ENCODE measurements around the gene MAPK4.

The MAPK4 gene

GRCh38 chr18:50696929-50697328, 137.0 kb downstream of the MAPK4 start:
- Histone ChIP-seq H3K79me2 (ENCODE audit: insufficient read depth, low read length) (no peaks in the 10 kb centered on the region), H2AFZ (ENCODE audit: low read depth, low read length, severe bottlenecking) (no peak overlapping the region), H3K9me3 (ENCODE audit: insufficient read depth, low read length) (no peaks in the 10 kb centered on the region), H3K9me2 (replicated peaks; ENCODE audit: insufficient read depth, low read length) (no peaks in the 10 kb centered on the region), H3K9ac (ENCODE audit: low read length) (no peak overlapping the region), H3K4me3 (ENCODE audit: insufficient read depth, low read length, poor library complexity, severe bottlenecking) (no peak overlapping the region), H3K27ac (ENCODE audit: low read depth, low read length) (no peak overlapping the region), H3K27me3 (ENCODE audit: low read length) (no peaks in the 10 kb centered on the region), H3K4me2 (ENCODE audit: low read depth, low read length, poor library complexity, severe bottlenecking) (no peak overlapping the region), H4K20me1 (ENCODE audit: low read depth, low read length) (no peaks in the 10 kb centered on the region), H3F3A (ENCODE audit: insufficient read depth) (no peaks in the 10 kb centered on the region), H3K36me3 (ENCODE audit: low read length) (no peaks in the 10 kb centered on the region)
- TF ChIP-seq CTCF (IDR thresholded peaks at IDR 0.05; ENCODE audit: insufficient read depth, low read length, poor library complexity, severe bottlenecking) (no peak), EZH2phosphoT487 (conservative IDR thresholded peaks at IDR 0.05; ENCODE audit: low read length) (no peak)

GRCh38 chr18:50697509-50697908, 137.6 kb downstream of the MAPK4 start:
- H3K27ac ChIP-seq (ENCODE audit: low read depth, low read length): no peak overlapping the region
- H2AFZ ChIP-seq (ENCODE audit: low read depth, low read length, severe bottlenecking): no peak overlapping the region
- no peak for TF ChIP-seq EZH2phosphoT487 (conservative IDR thresholded peaks at IDR 0.05; ENCODE audit: low read length)
- TF ChIP-seq CTCF (IDR thresholded peaks at IDR 0.05; ENCODE audit: insufficient read depth, low read length, poor library complexity, severe bottlenecking): no peak
- H3K27me3 ChIP-seq (ENCODE audit: low read length): no peaks in the 10 kb centered on the region
- no peaks in the 10 kb centered on the region for H3F3A ChIP-seq (ENCODE audit: insufficient read depth)
- H3K9me2 ChIP-seq (replicated peaks; ENCODE audit: insufficient read depth, low read length): no peaks in the 10 kb centered on the region
- no peak overlapping the region for H3K9ac ChIP-seq (ENCODE audit: low read length)
- no peak overlapping the region for H3K4me3 ChIP-seq (ENCODE audit: insufficient read depth, low read length, poor library complexity, severe bottlenecking)
- no peaks in the 10 kb centered on the region for H3K79me2 ChIP-seq (ENCODE audit: insufficient read depth, low read length)
- H3K9me3 ChIP-seq (ENCODE audit: insufficient read depth, low read length): no peaks in the 10 kb centered on the region
- H4K20me1 ChIP-seq (ENCODE audit: low read depth, low read length): no peaks in the 10 kb centered on the region
- no peaks in the 10 kb centered on the region for H3K36me3 ChIP-seq (ENCODE audit: low read length)
- no peak overlapping the region for H3K4me2 ChIP-seq (ENCODE audit: low read depth, low read length, poor library complexity, severe bottlenecking)

GRCh38 chr18:50700245-50701165, 140.6 kb downstream of the MAPK4 start:
- no peaks in the 10 kb centered on the region for H3K27me3 ChIP-seq (ENCODE audit: low read length)
- no peak overlapping the region for H3K4me3 ChIP-seq (ENCODE audit: insufficient read depth, low read length, poor library complexity, severe bottlenecking)
- no peaks in the 10 kb centered on the region for H3F3A ChIP-seq (ENCODE audit: insufficient read depth)
- H4K20me1 ChIP-seq (ENCODE audit: low read depth, low read length): no peaks in the 10 kb centered on the region
- no peaks in the 10 kb centered on the region for H3K79me2 ChIP-seq (ENCODE audit: insufficient read depth, low read length)
- no peak overlapping the region for H2AFZ ChIP-seq (ENCODE audit: low read depth, low read length, severe bottlenecking)
- H3K9me2 ChIP-seq (replicated peaks; ENCODE audit: insufficient read depth, low read length): no peaks in the 10 kb centered on the region
- no peak overlapping the region for H3K4me2 ChIP-seq (ENCODE audit: low read depth, low read length, poor library complexity, severe bottlenecking)
- H3K27ac ChIP-seq (ENCODE audit: low read depth, low read length): no peak overlapping the region
- TF ChIP-seq EZH2phosphoT487 (conservative IDR thresholded peaks at IDR 0.05; ENCODE audit: low read length): no peak
- no peaks in the 10 kb centered on the region for H3K9me3 ChIP-seq (ENCODE audit: insufficient read depth, low read length)
- no peak overlapping the region for H3K9ac ChIP-seq (ENCODE audit: low read length)
- H3K36me3 ChIP-seq (ENCODE audit: low read length): no peaks in the 10 kb centered on the region

- Histone ChIP-seq H3K79me2 (ENCODE audit: insufficient read depth, low read length) (no peaks in the 10 kb centered on the region), H3K4me2 (ENCODE audit: low read depth, low read length, poor library complexity, severe bottlenecking) (no peak overlapping the region), H3F3A (ENCODE audit: insufficient read depth) (no peaks in the 10 kb centered on the region), H3K9me2 (replicated peaks; ENCODE audit: insufficient read depth, low read length) (no peaks in the 10 kb centered on the region), H2AFZ (ENCODE audit: low read depth, low read length, severe bottlenecking) (no peak overlapping the region), H3K9me3 (ENCODE audit: insufficient read depth, low read length) (no peaks in the 10 kb centered on the region), H3K9ac (ENCODE audit: low read length) (no peak overlapping the region), H3K36me3 (ENCODE audit: low read length) (no peaks in the 10 kb centered on the region), H3K4me3 (ENCODE audit: insufficient read depth, low read length, poor library complexity, severe bottlenecking) (no peak overlapping the region), H3K27me3 (ENCODE audit: low read length) (no peaks in the 10 kb centered on the region), H3K27ac (ENCODE audit: low read depth, low read length) (no peak overlapping the region), H4K20me1 (ENCODE audit: low read depth, low read length) (no peaks in the 10 kb centered on the region)
- no peak for TF ChIP-seq CTCF (IDR thresholded peaks at IDR 0.05; ENCODE audit: insufficient read depth, low read length, poor library complexity, severe bottlenecking)
- no peak for TF ChIP-seq EZH2phosphoT487 (conservative IDR thresholded peaks at IDR 0.05; ENCODE audit: low read length)
Measured at GRCh38 chr18:50704357-50704940, 144.6 kb downstream of the MAPK4 start.

All from SU-DHL-6 (cell line).